HG02885 (cell line): ENCODE results near the gene IGF2BP3.
"Not testable (repeated sequence)": the region's sequence is repeated elsewhere in the genome, so short reads cannot be mapped to it uniquely, and the experiment has no call there.

ENCODE experiments used
- ATAC-seq: cut with Tn5 transposase; IDR thresholded peaks from one replicate; pipeline ENCODE4 v1.9.1; 2021; ENCODE audit warnings: mild to moderate bottlenecking; ENCODE audit not compliant: unreplicated experiment, poor library complexity

The IGF2BP3 gene

GRCh38 chr7:23347033-23347681 lies 123.1 kb downstream of the IGF2BP3 start:
- no peak for ATAC-seq

GRCh38 chr7:23346316-23346715 lies 124.0 kb downstream of the IGF2BP3 start:
- ATAC-seq, result peak; percentile 51

- ATAC-seq, result no peak
Observed at GRCh38 chr7:23345601-23346000, 124.7 kb downstream of the IGF2BP3 start.

- no peak for ATAC-seq
Observed at GRCh38 chr7:23343806-23344475, 126.3 kb downstream of the IGF2BP3 start.

- ATAC-seq, result no peak
Observed at GRCh38 chr7:23343102-23343501, 127.2 kb downstream of the IGF2BP3 start.

GRCh38 chr7:23341846-23342598 lies 128.3 kb downstream of the IGF2BP3 start:
- no peak for ATAC-seq

GRCh38 chr7:23338863-23339262 lies 131.4 kb downstream of the IGF2BP3 start:
- no peak for ATAC-seq

- no peak for ATAC-seq
Observed at GRCh38 chr7:23338439-23338838, 131.9 kb downstream of the IGF2BP3 start.

GRCh38 chr7:23337374-23337773 lies 132.9 kb downstream of the IGF2BP3 start:
- ATAC-seq, result no peak

GRCh38 chr7:23336799-23337283 lies 133.4 kb downstream of the IGF2BP3 start:
- no peak for ATAC-seq

- no peak for ATAC-seq
Observed at GRCh38 chr7:23336086-23336485, 134.2 kb downstream of the IGF2BP3 start.

- ATAC-seq, result no peak
Observed at GRCh38 chr7:23335621-23336020, 134.7 kb downstream of the IGF2BP3 start.

- ATAC-seq, result no peak
Observed at GRCh38 chr7:23335136-23335535, 135.2 kb downstream of the IGF2BP3 start.

GRCh38 chr7:23334482-23335056 lies 135.7 kb downstream of the IGF2BP3 start:
- ATAC-seq, result no peak

GRCh38 chr7:23333671-23334246 lies 136.5 kb downstream of the IGF2BP3 start:
- ATAC-seq, result no peak

GRCh38 chr7:23332910-23333612 lies 137.2 kb downstream of the IGF2BP3 start:
- ATAC-seq, result no peak

- no peak for ATAC-seq
Observed at GRCh38 chr7:23332193-23332592, 138.1 kb downstream of the IGF2BP3 start.

GRCh38 chr7:23331132-23331531 lies 139.2 kb downstream of the IGF2BP3 start:
- no peak for ATAC-seq

GRCh38 chr7:23315366-23315765 lies 154.9 kb downstream of the IGF2BP3 start:
- ATAC-seq, result no peak

- not testable (repeated sequence) for ATAC-seq
Observed at GRCh38 chr7:23312141-23312540, 158.2 kb downstream of the IGF2BP3 start.
